Endothelial cell of umbilical vein (primary cell): ENCODE results near the gene ZFYVE28. TPM values are rescaled to one million over a fixed set of nuclear protein-coding genes. Genes with fewer than 3 reads are reported as not detected.
A peak's percentile ranks its signal among the peaks of the same experiment; 100 is the strongest.

Experiments
- BruUV-seq: library from RNA; stranded (reverse); fragments of 400-500 nt; replicated peaks from 2 replicates; lab custom pipeline; 2021; lab: Mats Ljungman, UMichigan
- CTCF ChIA-PET: fragments of 300-600, 350-600 bp; sonication (Branson Sonifier 250); formaldehyde crosslinking; loops from one replicate; lab custom pipeline; 2021; ENCODE audit warnings: antibody characterized with exemption, inconsistent platforms; lab: Charles Lee
- POLR2A ChIA-PET: fragments of 300-600, 350-600 bp; sonication (Branson Sonifier 250); formaldehyde crosslinking; loops from one replicate; lab custom pipeline; 2021; ENCODE audit warnings: antibody characterized with exemption, inconsistent platforms; lab: Charles Lee
- DNase-seq: peaks from one replicate; pipeline ENCODE4 v3.0.0-alpha.2; 2011; ENCODE audit warnings: low read depth, low spot score
- FAIRE-seq: peaks from 2 replicates; lab custom pipeline; 2011; peaks lifted over from hg19 to GRCh38; lab: Jason Lieb, UNC
- H2AFZ ChIP-seq: 2 replicates; pipeline ENCODE4 v1.6.0; 2012; ENCODE audit warnings: low read depth, low read length, control low read depth, inconsistent platforms
- H3K27ac ChIP-seq: 2 replicates; pipeline ENCODE4 v1.5.1; 2011; ENCODE audit warnings: low read depth, mild to moderate bottlenecking, control low read depth, low read length, moderate library complexity; ENCODE audit not compliant: insufficient read depth
- H3K27me3 ChIP-seq, 2 experiments: 2 replicates each; pipeline versions ENCODE4 v1.6.0 to v1.6.1; 2011; ENCODE audit warnings: low read length in 2 of 2, mixed read lengths in 1 of 2; ENCODE audit not compliant: control insufficient read depth in 2 of 2, insufficient read depth in 2 of 2
- H3K36me3 ChIP-seq, 2 experiments: 2 replicates in 1 of 2; 3 replicates in 1 of 2; pipeline ENCODE4 v1.5.1; 2011; ENCODE audit warnings: low read length in 2 of 2, mild to moderate bottlenecking in 1 of 2, moderate library complexity in 1 of 2; ENCODE audit not compliant: control insufficient read depth in 2 of 2, insufficient read depth in 2 of 2; ENCODE audit errors: extremely low read depth in 1 of 2
- H3K4me1 ChIP-seq: 3 replicates; pipeline ENCODE4 v1.5.1; 2011; ENCODE audit warnings: mild to moderate bottlenecking, low read length; ENCODE audit not compliant: control insufficient read depth, insufficient read depth; ENCODE audit errors: extremely low read depth
- H3K4me2 ChIP-seq: 2 replicates; pipeline ENCODE4 v1.6.1; 2011; ENCODE audit warnings: low read length, control low read depth, mixed read lengths; ENCODE audit not compliant: insufficient read depth
- H3K4me3 ChIP-seq, 3 experiments: fragments of 200-600 bp in 1 of 3; sonication (generic), shearing (Covaris generic) in 1 of 3; replicated peaks in 1 of 3; 2 replicates each; pipeline ENCODE4 v1.5.1; 2011 to 2016; ENCODE audit warnings: control low read depth in 3 of 3, low read length in 3 of 3, mild to moderate bottlenecking in 2 of 3, inconsistent platforms in 1 of 3, low read depth in 1 of 3, moderate library complexity in 1 of 3; ENCODE audit not compliant: insufficient read depth in 1 of 3
- H3K79me2 ChIP-seq: 2 replicates; pipeline ENCODE4 v1.6.0; 2012; ENCODE audit warnings: low read length, inconsistent platforms; ENCODE audit not compliant: control insufficient read depth, insufficient read depth
- H3K9ac ChIP-seq: replicated peaks from 2 replicates; pipeline ENCODE3; 2011; ENCODE audit warnings: low read length, control low read depth; ENCODE audit not compliant: insufficient read depth; ENCODE audit errors: extremely low read depth
- H3K9me1 ChIP-seq: replicated peaks from 3 replicates; pipeline ENCODE4 v1.6.0; 2011; ENCODE audit warnings: mild to moderate bottlenecking, low read length; ENCODE audit not compliant: control insufficient read depth, insufficient read depth; ENCODE audit errors: extremely low read depth
- H3K9me3 ChIP-seq: replicated peaks from 2 replicates; pipeline ENCODE4 v1.5.1; 2012; ENCODE audit warnings: low read length, inconsistent platforms; ENCODE audit not compliant: control insufficient read depth, insufficient read depth
- H4K20me1 ChIP-seq: replicated peaks from 2 replicates; pipeline ENCODE3; 2011; ENCODE audit warnings: mild to moderate bottlenecking, low read length; ENCODE audit not compliant: control insufficient read depth, insufficient read depth; ENCODE audit errors: extremely low read depth
- CTCF ChIP-seq, 2 donors: IDR thresholded peaks; 1 replicate in 1 of 2; 2 replicates in 1 of 2; pipeline ENCODE4 v1.5.1; 2011; ENCODE audit warnings: low read length in 2 of 2, mild to moderate bottlenecking in 2 of 2, moderate library complexity in 2 of 2, control low read depth in 1 of 2, inconsistent platforms in 1 of 2, low read depth in 1 of 2; ENCODE audit not compliant: insufficient read depth in 1 of 2; ENCODE audit errors: extremely low read depth in 1 of 2
- EZH2 ChIP-seq: IDR thresholded peaks from 2 replicates; pipeline ENCODE4 v1.6.1; 2012; ENCODE audit warnings: borderline replicate concordance, low read depth, mild to moderate bottlenecking, moderate library complexity, low read length, inconsistent platforms; ENCODE audit not compliant: severe bottlenecking
- FOS ChIP-seq: IDR thresholded peaks from 2 replicates; pipeline ENCODE4 v1.6.1; 2011; ENCODE audit warnings: mild to moderate bottlenecking, low read length, moderate library complexity, borderline replicate concordance; ENCODE audit not compliant: insufficient read depth
- GATA2 ChIP-seq: IDR thresholded peaks from 2 replicates; pipeline ENCODE4 v1.7.0; 2011; ENCODE audit warnings: low read depth, mild to moderate bottlenecking, moderate library complexity, mixed read lengths, low read length; ENCODE audit not compliant: insufficient read length, insufficient read depth
- JUN ChIP-seq: IDR thresholded peaks from 2 replicates; pipeline ENCODE4 v1.6.1; 2011; ENCODE audit warnings: borderline replicate concordance, low read depth; ENCODE audit not compliant: insufficient read length, insufficient read depth
- MAX ChIP-seq: IDR thresholded peaks from 2 replicates; pipeline ENCODE4 v1.6.1; 2011; ENCODE audit not compliant: insufficient read depth, insufficient read length
- MYC ChIP-seq: IDR thresholded peaks from one replicate; pipeline ENCODE4 v1.6.1; 2011; ENCODE audit warnings: mild to moderate bottlenecking, low read depth, low read length
- POLR2A ChIP-seq: IDR thresholded peaks from 2 replicates; pipeline ENCODE4 v1.6.1; 2012; ENCODE audit warnings: low read depth, mild to moderate bottlenecking, control low read depth, low read length
- POLR2AphosphoS5 ChIP-seq: IDR thresholded peaks from 2 replicates; pipeline ENCODE4 v1.6.1; 2012; ENCODE audit warnings: low read depth, mild to moderate bottlenecking, control low read depth, low read length, moderate library complexity; ENCODE audit not compliant: insufficient read depth
- dilution Hi-C: fragments of 300-500 bp; cut with MboI; formaldehyde crosslinking; loops from one replicate; pipeline ENCODE4 v1.15.0; 2019; ENCODE audit warnings: low sequenced_read_pairs; ENCODE audit not compliant: extremely low pct_ligation_motif_present
- intact Hi-C: fragments of 100-400 bp; cut with micrococcal nuclease; formaldehyde crosslinking; loops from one replicate; pipeline ENCODE4 v1.10.0; 2022
- polyA plus RNA-seq, 4 experiments: library from polyadenylated mRNA; depleted of rRNA in 3 of 4; stranded (reverse) in 3 of 4; unstranded in 1 of 4; fragments of >200 nt; gene quantifications; 2 replicates each; pipeline versions ENCODE4 v1.2.1 to v1.2.3, GENCODE V29; 2011 to 2012; ENCODE audit warnings: missing spikeins in 1 of 4
- total RNA-seq: library from RNA; stranded (reverse); gene quantifications from 2 replicates; pipeline ENCODE4 v1.2.3, GENCODE V29; 2021

The ZFYVE28 gene
- total and polyA plus RNA-seq, 2 donors (not counting 3 experiments of a cell fraction or from before 2014, with no cell fraction given): 5.8 to 7.1 TPM

- Histone ChIP-seq H3K9me3 (no peaks in the 10 kb centered on the region), H4K20me1 (no peaks in the 10 kb centered on the region), H3K79me2 (peaks cover 7% of the 10 kb centered on the region), H3K27ac (no peak overlapping the region), H3K27me3 (no peaks in the 10 kb centered on the region), H3K4me1 (peaks cover 11% of the 10 kb centered on the region), H3K36me3 (no peaks in the 10 kb centered on the region), H3K4me2 (peak overlapping the region; percentile 41), H2AFZ (peak overlapping the region; percentile 53), H3K9ac (no peak overlapping the region), H3K4me3 (peak overlapping the region in 2 of 3 experiments; percentile 20 to 29), H3K9me1 (no peaks in the 10 kb centered on the region)
- POLR2A ChIA-PET: interaction anchor here (0.7 kb wide), 1 partner anchor 20 kb away, joined by 3 read pairs; no protein-coding TSS in a partner anchor
- DNase-seq (no peak), FAIRE-seq (peak; percentile 33)
- BruUV-seq: no TSS peak
- dilution Hi-C loops: no loop called here
- CTCF ChIA-PET: interaction anchor here (0.7 to 3.6 kb wide), 9 partner anchors 50 to 244 kb away, joined by 3 to 30 read pairs (median 3); no protein-coding TSS in a partner anchor
- intact Hi-C loops: loop anchor here (1.0 to 2.0 kb wide), 2 partner anchors 200 to 243 kb away; partner anchors contain the start of gene MXD4
- TF ChIP-seq POLR2A: no peak
These were observed 44.7 kb upstream of the ZFYVE28 start for GRCh38 chr4:2462992-2463762.

GRCh38 chr4:2462218-2462991, 44.0 kb upstream of the ZFYVE28 start:
- ChIA-PET POLR2A (no interaction called here), CTCF (interaction anchor here (0.6 to 1.5 kb wide), 12 partner anchors 21 to 245 kb away, joined by 3 to 22 read pairs (median 3); no protein-coding TSS in a partner anchor)
- Histone ChIP-seq H3K9me1 (no peaks in the 10 kb centered on the region), H3K4me1 (peaks cover 7% of the 10 kb centered on the region), H3K27ac (no peak overlapping the region), H4K20me1 (no peaks in the 10 kb centered on the region), H3K36me3 (no peaks in the 10 kb centered on the region), H3K4me2 (peak overlapping the region; percentile 41), H2AFZ (peak overlapping the region; percentile 66), H3K27me3 (no peaks in the 10 kb centered on the region), H3K79me2 (no peaks in the 10 kb centered on the region), H3K9ac (no peak overlapping the region), H3K4me3 (peak overlapping the region in 2 of 3 experiments; percentile 20 to 29), H3K9me3 (no peaks in the 10 kb centered on the region)
- no TSS peak for BruUV-seq
- intact Hi-C loops: loop anchor here (1.0 to 2.0 kb wide), 2 partner anchors 200 to 242 kb away; partner anchors contain the start of gene MXD4
- DNase-seq (peak; percentile 75), FAIRE-seq (peak; percentile 79)
- TF ChIP-seq POLR2A (no peak), GATA2 (no peak), EZH2 (peak; percentile 52), MAX (peak; percentile 62), FOS (no peak), POLR2AphosphoS5 (no peak), CTCF (IDR thresholded peaks at IDR 0.05; ENCODE audit: extremely low read depth in 1 of 2, insufficient read depth in 1 of 2, low read depth in 1 of 2, low read length in 2 of 2) (peak; percentile 37 to 48), JUN (no peak), MYC (no peak)
- dilution Hi-C loops: no loop called here
